K562 (cell line): ENCODE data around the gene ATP6V0A4. TPM values are rescaled to one million over a fixed set of nuclear protein-coding genes. Genes with fewer than 3 reads are reported as not detected.

Experiments
- ATAC-seq: fragments of 200-7000 bp; cut with Tn5 transposase; 3 replicates; pipeline ENCODE4 v1.9.1; 2020; ENCODE audit warnings: moderate library complexity
- BruUV-seq: library from RNA; stranded (reverse); fragments of 400-500 nt; replicated peaks from 2 replicates; lab custom pipeline; 2021; lab: Mats Ljungman, UMichigan
- CTCF ChIA-PET: fragments of 300-600 bp; formaldehyde crosslinking; extraction: SDS; loops from one replicate; lab custom pipeline; 2021; ENCODE audit warnings: low intra/inter-chr PET ratio; lab: Yijun Ruan, JAX
- POLR2A ChIA-PET: fragments of 300-600, 350-650 bp; sonication (Branson Sonifier 250); formaldehyde crosslinking; extraction: SDS; loops from one replicate; lab custom pipeline; 2021; ENCODE audit warnings: antibody characterized with exemption, inconsistent platforms; lab: Yijun Ruan, JAX
- DNase-seq, 4 experiments: peaks; one replicate each; pipeline versions ENCODE4 v3.0.0 to v3.0.0-alpha.2; 2011 to 2018; ENCODE audit warnings: low spot score in 3 of 4, mixed read lengths in 3 of 4; ENCODE audit errors: extremely low read depth in 1 of 4
- FAIRE-seq: peaks from 2 replicates; lab custom pipeline; 2011; peaks lifted over from hg19 to GRCh38; lab: Jason Lieb, UNC
- H2AFZ ChIP-seq: 2 replicates; pipeline ENCODE4 v1.6.0; 2011; ENCODE audit warnings: low read depth, low read length, control low read depth, inconsistent platforms
- H3K27ac ChIP-seq: fragments of 200-600 bp; 3 replicates; pipeline ENCODE4 v1.8.0; 2011; ENCODE audit warnings: low read depth, mild to moderate bottlenecking, control low read depth, inconsistent platforms, low read length, moderate library complexity, mixed read lengths; ENCODE audit errors: extremely low read depth
- H3K27me3 ChIP-seq, 2 experiments: fragments of 300-600 bp in 1 of 2; 2 replicates in 1 of 2; 3 replicates in 1 of 2; pipeline versions ENCODE4 v1.6.0 to v1.8.0; 2011; ENCODE audit warnings: inconsistent platforms in 2 of 2, low read length in 2 of 2, mild to moderate bottlenecking in 1 of 2, mixed read lengths in 1 of 2, moderate library complexity in 1 of 2; ENCODE audit not compliant: control insufficient read depth in 2 of 2, insufficient read depth in 2 of 2
- H3K36me3 ChIP-seq: fragments of 300-600 bp; 3 replicates; pipeline ENCODE4 v1.8.0; 2011; ENCODE audit warnings: mild to moderate bottlenecking, low read length, inconsistent platforms; ENCODE audit not compliant: control insufficient read depth, insufficient read depth
- H3K4me1 ChIP-seq, 2 experiments: fragments of 200-600 bp in 1 of 2; replicated peaks in 1 of 2; 2 replicates in 1 of 2; 3 replicates in 1 of 2; pipeline versions ENCODE4 v1.5.1 to v1.8.0; 2011; ENCODE audit warnings: inconsistent platforms in 2 of 2, low read length in 2 of 2, mild to moderate bottlenecking in 1 of 2, mixed read lengths in 1 of 2, moderate library complexity in 1 of 2; ENCODE audit not compliant: control insufficient read depth in 2 of 2, insufficient read depth in 2 of 2
- H3K4me2 ChIP-seq: 2 replicates; pipeline ENCODE4 v1.6.1; 2011; ENCODE audit warnings: low read length, control low read depth, inconsistent platforms, mixed read lengths; ENCODE audit not compliant: insufficient read depth
- H3K4me3 ChIP-seq: fragments of 200-600 bp; sonication (generic), shearing (Covaris generic); 2 replicates; pipeline ENCODE4 v1.5.1; 2016; ENCODE audit warnings: control low read depth, inconsistent platforms
- H3K79me2 ChIP-seq: fragments of 200-600 bp; 3 replicates; pipeline ENCODE4 v1.8.0; 2011; ENCODE audit warnings: low read length, inconsistent platforms; ENCODE audit not compliant: control insufficient read depth, insufficient read depth
- H3K9ac ChIP-seq, 2 experiments: 2 replicates each; pipeline versions ENCODE4 v1.6.0 to v1.6.1; 2011; ENCODE audit warnings: low read depth in 2 of 2, low read length in 2 of 2, control low read depth in 1 of 2, inconsistent platforms in 1 of 2, mild to moderate bottlenecking in 1 of 2, mixed read lengths in 1 of 2; ENCODE audit not compliant: insufficient read depth in 1 of 2
- H3K9me1 ChIP-seq: one replicate; pipeline ENCODE4 v1.6.0; 2011; ENCODE audit warnings: inconsistent platforms, mild to moderate bottlenecking, low read length, moderate library complexity; ENCODE audit not compliant: control insufficient read depth, insufficient read depth
- H3K9me3 ChIP-seq: replicated peaks from 2 replicates; pipeline ENCODE4 v1.5.1; 2011; ENCODE audit warnings: low read depth, low read length, inconsistent platforms; ENCODE audit not compliant: control insufficient read depth, insufficient read depth
- H4K20me1 ChIP-seq: replicated peaks from 2 replicates; pipeline ENCODE4 v1.6.1; 2011; ENCODE audit warnings: low read length, inconsistent platforms, mixed read lengths; ENCODE audit not compliant: control insufficient read depth, insufficient read depth
- ATF1 ChIP-seq, 2 experiments: fragments of 450-650 bp in 1 of 2; IDR thresholded peaks; 2 replicates each; pipeline ENCODE4 v1.6.1; 2016; ENCODE audit warnings: missing compliant biosample characterization in 1 of 2, missing genetic modification characterization in 1 of 2
- MEIS2 ChIP-seq: fragments of 450-650 bp; IDR thresholded peaks from 2 replicates; pipeline ENCODE4 v1.6.1; 2014; ENCODE audit warnings: mild to moderate bottlenecking; ENCODE audit not compliant: partially characterized antibody
- PBX2 ChIP-seq, 2 experiments: IDR thresholded peaks in 1 of 2; conservative IDR thresholded peaks in 1 of 2; 2 replicates each; pipeline ENCODE4 v1.6.1; 2016; ENCODE audit warnings: low read depth in 2 of 2, mild to moderate bottlenecking in 1 of 2, missing compliant biosample characterization in 1 of 2, missing genetic modification characterization in 1 of 2, moderate library complexity in 1 of 2
- PKNOX1 ChIP-seq: fragments of 450-650 bp; IDR thresholded peaks from 2 replicates; pipeline ENCODE4 v1.6.1; 2016
- ZNF41 ChIP-seq: fragments of 250-450 bp; sonication (Bioruptor Pico); conservative IDR thresholded peaks from 2 replicates; pipeline ENCODE4 v1.4.0; 2020; ENCODE audit warnings: mild to moderate bottlenecking
- WGBS: fragments of 100-300 bp; shearing (Covaris generic); methylation state at CpG from one replicate; pipeline ENCODE4 v1.1.6; 2016; ENCODE audit warnings: low coverage, mixed read lengths; ENCODE audit not compliant: insufficient coverage; ENCODE audit errors: missing lambda C conversion rate; 5-methylcytosine and 5-hydroxymethylcytosine counted together
- in situ Hi-C: fragments of 300-500 bp; cut with MboI; formaldehyde crosslinking; loops from 4 replicates; pipeline ENCODE4 v1.15.0; 2018; ENCODE audit warnings: inconsistent platforms, mixed read lengths
- intact Hi-C: fragments of 100-400 bp; cut with micrococcal nuclease; formaldehyde crosslinking; loops from 2 replicates; pipeline ENCODE4 v1.14.2; 2022
- polyA plus RNA-seq, 8 experiments: library from polyadenylated mRNA; depleted of rRNA in 4 of 8; stranded (reverse) in 5 of 8; unstranded in 3 of 8; fragments of >200 nt; fragmentation: Nextera tagmentation in 2 of 8; fragmentation: Illumina TruSeq in 1 of 8; extraction: Ambion mirVana in 2 of 8; extraction: Trizol in 1 of 8; gene quantifications; 2 replicates each; pipeline versions ENCODE4 v1.2.1 to v1.2.3, GENCODE V29; 2011 to 2014; ENCODE audit warnings: inconsistent platforms in 1 of 8, missing spikeins in 1 of 8
- total RNA-seq, 7 experiments: library from RNA; depleted of rRNA in 6 of 7; stranded (reverse); fragments of >200 nt in 6 of 7; fragmentation: Illumina TruSeq in 2 of 7; extraction: Trizol in 2 of 7; gene quantifications; 2 replicates each; pipeline versions ENCODE4 v1.2.1 to v1.2.3, GENCODE V29; 2011 to 2021; ENCODE audit warnings: low replicate concordance in 1 of 7

Gene ATP6V0A4
- total and polyA plus RNA-seq, 9 of the 15 experiments (the other 6 are each of a cell fraction or from before 2014, with no cell fraction given), result 0.03 TPM; not detected in 8

- no peak for ATAC-seq
- ChIA-PET POLR2A (no interaction called here), CTCF (interaction anchor here (0.6 kb wide), 1 partner anchor 1972 kb away, joined by 3 read pairs; no protein-coding TSS in a partner anchor)
- TF ChIP-seq PKNOX1, result peak; percentile 16; the same call in 1 of the 2 replicates
- no peak for TF ChIP-seq PBX2 (CRISPR knock-in tag; IDR thresholded peaks at IDR 0.05; ENCODE audit: low read depth)
- 0 out of 2 replicates have a peak, but pooled peaks have one; percentile 27 for TF ChIP-seq PBX2 (tag; conservative IDR thresholded peaks at IDR 0.05; ENCODE audit: low read depth)
- peak; percentile 47 for TF ChIP-seq MEIS2
- no peak for TF ChIP-seq ATF1 (CRISPR knock-in tag; IDR thresholded peaks at IDR 0.05)
- TF ChIP-seq ATF1 (tag; IDR thresholded peaks at IDR 0.05), result no peak
- TF ChIP-seq ZNF41, result no peak
- Histone ChIP-seq H3K27ac (no peak overlapping the region), H2AFZ (no peak overlapping the region), H3K9ac (no peak overlapping the region), H3K79me2 (no peaks in the 10 kb centered on the region), H3K36me3 (no peaks in the 10 kb centered on the region), H3K4me3 (no peak overlapping the region), H3K4me2 (no peak overlapping the region), H3K9me1 (no peaks in the 10 kb centered on the region), H3K4me1 (no peaks in the 10 kb centered on the region), H4K20me1 (no peaks in the 10 kb centered on the region), H3K9me3 (no peaks in the 10 kb centered on the region), H3K27me3 (peaks cover 16 to 32% of the 10 kb centered on the region in 2 experiments; a peak in 4 of 5 replicates)
- no peak for DNase-seq
- FAIRE-seq, result no peak
- no TSS peak for BruUV-seq
- WGBS, result 3% methylated on average over 7 of the region's 7 CpGs
- intact Hi-C loops, result no loop called here
- in situ Hi-C loops, result no loop called here
Observed at GRCh38 chr7:138745189-138745588, 52.8 kb downstream of the ATP6V0A4 start.
